IMR-90 (cell line): ENCODE measurements around the gene IRF2BP1. TPM values are rescaled to one million over a fixed set of nuclear protein-coding genes. Genes with fewer than 3 reads are reported as not detected.

Experiments used
- ATAC-seq: fragments of 200-7000 bp; cut with Tn5 transposase; 2 replicates; pipeline ENCODE4 v1.9.1; 2020; ENCODE audit warnings: low read depth, mild to moderate bottlenecking, moderate library complexity
- BruUV-seq: library from RNA; stranded (reverse); fragments of 400-500 nt; replicated peaks from 2 replicates; lab custom pipeline; 2021; lab: Mats Ljungman, UMichigan
- CTCF ChIA-PET: fragments of 300-600 bp; formaldehyde crosslinking; extraction: SDS; loops from one replicate; lab custom pipeline; 2021; ENCODE audit warnings: antibody characterized with exemption; lab: Yijun Ruan, JAX
- POLR2A ChIA-PET: fragments of 300-600 bp; sonication (Branson Sonifier 250); formaldehyde crosslinking; loops from one replicate; lab custom pipeline; 2022; ENCODE audit warnings: antibody characterized with exemption; ENCODE audit not compliant: unreplicated experiment; lab: Charles Lee
- DNase-seq: peaks from one replicate; pipeline ENCODE4 v3.0.0; 2013
- H2AFZ ChIP-seq: replicated peaks from 2 replicates; pipeline ENCODE3; 2013; ENCODE audit warnings: low read length, mild to moderate bottlenecking; ENCODE audit not compliant: poor library complexity
- H2AK5ac ChIP-seq: 2 replicates; pipeline ENCODE4 v1.6.1; 2013; ENCODE audit warnings: low read depth, low read length, inconsistent platforms
- H2AK9ac ChIP-seq: replicated peaks from 2 replicates; pipeline ENCODE3; 2013; ENCODE audit warnings: mild to moderate bottlenecking, low read depth, low read length, moderate library complexity; ENCODE audit not compliant: poor library complexity
- H2BK120ac ChIP-seq: 2 replicates; pipeline ENCODE4 v1.6.1; 2013; ENCODE audit warnings: low read depth, low read length, inconsistent platforms
- H2BK15ac ChIP-seq: 3 replicates; pipeline ENCODE4 v1.6.1; 2013; ENCODE audit warnings: low read depth, low read length, inconsistent platforms
- H2BK20ac ChIP-seq: 2 replicates; pipeline ENCODE4 v1.6.1; 2013; ENCODE audit warnings: low read depth, mild to moderate bottlenecking, inconsistent platforms, low read length, moderate library complexity
- H2BK5ac ChIP-seq: 2 replicates; pipeline ENCODE4 v1.6.1; 2013; ENCODE audit warnings: mild to moderate bottlenecking, low read depth, low read length, inconsistent platforms; ENCODE audit not compliant: poor library complexity, severe bottlenecking
- H3K14ac ChIP-seq: replicated peaks from 2 replicates; pipeline ENCODE4 v1.6.1; 2013; ENCODE audit warnings: low read depth, low read length, inconsistent platforms
- H3K18ac ChIP-seq: 2 replicates; pipeline ENCODE4 v1.6.1; 2013; ENCODE audit warnings: low read depth, low read length, control low read depth
- H3K23ac ChIP-seq: 2 replicates; pipeline ENCODE4 v1.6.1; 2013; ENCODE audit warnings: low read depth, low read length, inconsistent platforms
- H3K27ac ChIP-seq: 2 replicates; pipeline ENCODE4 v1.5.1; 2013; ENCODE audit warnings: mild to moderate bottlenecking, control low read depth, low read length; ENCODE audit not compliant: insufficient read depth
- H3K27me3 ChIP-seq: 2 replicates; pipeline ENCODE4 v1.6.1; 2013; ENCODE audit warnings: low read length; ENCODE audit not compliant: control insufficient read depth, insufficient read depth
- H3K36me3 ChIP-seq: 2 replicates; pipeline ENCODE4 v1.6.1; 2013; ENCODE audit warnings: low read length, mixed read lengths; ENCODE audit not compliant: control insufficient read depth, insufficient read depth
- H3K4ac ChIP-seq: 2 replicates; pipeline ENCODE4 v1.6.1; 2013; ENCODE audit warnings: low read depth, low read length, inconsistent platforms
- H3K4me1 ChIP-seq: 2 replicates; pipeline ENCODE4 v1.6.1; 2013; ENCODE audit warnings: low read length, mixed read lengths; ENCODE audit not compliant: control insufficient read depth, insufficient read depth
- H3K4me2 ChIP-seq: 2 replicates; pipeline ENCODE4 v1.6.1; 2013; ENCODE audit warnings: low read depth, mild to moderate bottlenecking, control low read depth, low read length, moderate library complexity
- H3K4me3 ChIP-seq: 2 replicates; pipeline ENCODE4 v1.5.1; 2013; ENCODE audit warnings: low read depth, mild to moderate bottlenecking, control low read depth, low read length, moderate library complexity; ENCODE audit not compliant: insufficient read depth
- H3K56ac ChIP-seq: 2 replicates; pipeline ENCODE4 v1.6.1; 2013; ENCODE audit warnings: low read length, inconsistent platforms; ENCODE audit not compliant: insufficient read depth; ENCODE audit errors: extremely low read depth
- H3K79me1 ChIP-seq, 2 experiments: 2 replicates each; pipeline ENCODE4 v1.6.1; 2013; ENCODE audit warnings: low read length in 2 of 2, inconsistent platforms in 1 of 2, low read depth in 1 of 2
- H3K9ac ChIP-seq: 2 replicates; pipeline ENCODE4 v1.6.1; 2013; ENCODE audit warnings: low read depth, low read length, control low read depth
- H3K9me1 ChIP-seq: 2 replicates; pipeline ENCODE4 v1.6.1; 2013; ENCODE audit warnings: low read length, inconsistent platforms; ENCODE audit not compliant: insufficient read depth
- H3K9me3 ChIP-seq: 2 replicates; pipeline ENCODE4 v1.6.1; 2013; ENCODE audit warnings: low read length; ENCODE audit not compliant: control insufficient read depth, insufficient read depth
- H4K20me1 ChIP-seq: 2 replicates; pipeline ENCODE4 v1.6.1; 2013; ENCODE audit warnings: low read length, inconsistent platforms; ENCODE audit not compliant: insufficient read depth
- H4K5ac ChIP-seq: 2 replicates; pipeline ENCODE4 v1.6.1; 2013; ENCODE audit warnings: mild to moderate bottlenecking, low read depth, low read length, control low read depth
- H4K8ac ChIP-seq, 2 experiments: 2 replicates each; pipeline ENCODE4 v1.6.1; 2013; ENCODE audit warnings: low read depth in 2 of 2, low read length in 2 of 2, control low read depth in 1 of 2, inconsistent platforms in 1 of 2
- H4K91ac ChIP-seq: 2 replicates; pipeline ENCODE4 v1.6.1; 2013; ENCODE audit warnings: low read depth, low read length, inconsistent platforms; ENCODE audit not compliant: insufficient read depth
- BHLHE40 ChIP-seq: fragments of 150-350 bp; IDR thresholded peaks from 2 replicates; pipeline ENCODE4 v1.6.1; 2016; ENCODE audit warnings: mild to moderate bottlenecking, low read depth, low read length
- CHD1 ChIP-seq: IDR thresholded peaks from 2 replicates; pipeline ENCODE4 v1.6.1; 2012; ENCODE audit warnings: low read depth, low read length, improper control_type of control experiment
- MAFK ChIP-seq: IDR thresholded peaks from 2 replicates; pipeline ENCODE4 v1.6.1; 2012; ENCODE audit warnings: low read depth, low read length, improper control_type of control experiment
- MXI1 ChIP-seq: IDR thresholded peaks from 2 replicates; pipeline ENCODE4 v1.6.1; 2012; ENCODE audit warnings: low read depth, mild to moderate bottlenecking, low read length, moderate library complexity, borderline replicate concordance
- RCOR1 ChIP-seq: IDR thresholded peaks from 2 replicates; pipeline ENCODE4 v1.6.1; 2012; ENCODE audit warnings: mild to moderate bottlenecking, low read length, improper control_type of control experiment; ENCODE audit not compliant: insufficient replicate concordance
- RFX5 ChIP-seq: IDR thresholded peaks from 2 replicates; pipeline ENCODE4 v1.8.0; 2012; ENCODE audit warnings: low read depth, mild to moderate bottlenecking, low read length, moderate library complexity
- WGBS, 2 experiments: methylation state at CpG; one replicate each; pipeline versions ENCODE4 v1.1.5 to v1.1.7; 2013; ENCODE audit warnings: missing lambda C conversion rate in 2 of 2; ENCODE audit not compliant: insufficient read length in 1 of 2; ENCODE audit errors: extremely low coverage in 2 of 2; 5-methylcytosine and 5-hydroxymethylcytosine counted together
- dilution Hi-C: fragments of 300-500 bp; cut with HindIII; formaldehyde crosslinking; loops from one replicate; pipeline ENCODE4 v1.14.3; 2018; ENCODE audit warnings: low sequenced_read_pairs; ENCODE audit not compliant: unreplicated experiment
- in situ Hi-C: fragments of 300-500 bp; cut with MboI; formaldehyde crosslinking; loops from 3 replicates; pipeline ENCODE4 v1.14.3; 2019; ENCODE audit warnings: low sequenced_read_pairs, inconsistent platforms, mixed read lengths
- intact Hi-C: fragments of 100-400 bp; cut with micrococcal nuclease; formaldehyde crosslinking; loops from 2 replicates; pipeline ENCODE4 v1.10.0; 2022
- polyA plus RNA-seq, 3 experiments: library from polyadenylated mRNA; depleted of rRNA; stranded (reverse); fragments of >200 nt; gene quantifications; 2 replicates each; pipeline ENCODE4 v1.2.3, GENCODE V29; 2012; ENCODE audit warnings: low replicate concordance in 1 of 3
- total RNA-seq: library from RNA; depleted of rRNA; stranded (reverse); fragments of >200 nt; gene quantifications from 2 replicates; pipeline ENCODE4 v1.2.3, GENCODE V29; 2012

Gene IRF2BP1
- total and polyA plus RNA-seq, 2 of the 4 experiments (the other 2 are of a cell fraction): 4.5 to 8.5 TPM

- Histone ChIP-seq H2BK15ac (no peak overlapping the region), H3K9me1 (peaks cover 3% of the 10 kb centered on the region; the same call in 1 of the 2 replicates), H3K27me3 (peaks cover 2% of the 10 kb centered on the region), H3K4me3 (no peak overlapping the region), H3K4ac (no peak overlapping the region), H3K79me1 (peaks cover 9 to 17% of the 10 kb centered on the region in 2 experiments), H2BK120ac (no peak overlapping the region), H3K9me3 (no peaks in the 10 kb centered on the region), H3K56ac (no peak overlapping the region), H4K5ac (no peak overlapping the region), H3K27ac (no peak overlapping the region), H3K4me1 (0 out of 2 replicates have a peak, but pooled peaks cover 4% of the 10 kb centered on the region), H3K36me3 (peaks cover 2% of the 10 kb centered on the region; the same call in 1 of the 2 replicates), H2AK9ac (peak overlapping the region; percentile 53), H4K8ac (no peak overlapping the region), H2AFZ (no peak overlapping the region), H3K18ac (no peak overlapping the region), H3K9ac (no peak overlapping the region), H3K4me2 (no peak overlapping the region), H3K14ac (no peak overlapping the region), H2BK5ac (no peak overlapping the region), H2BK20ac (no peak overlapping the region), H4K91ac (no peak overlapping the region), H4K20me1 (0 out of 2 replicates have a peak, but pooled peaks cover 9% of the 10 kb centered on the region), H3K23ac (no peak overlapping the region), H2AK5ac (no peak overlapping the region)
- ATAC-seq (no peak), DNase-seq (no peak)
- CTCF ChIA-PET: no interaction called here
- in situ Hi-C loops: no loop called here
- no TSS peak for BruUV-seq
- no peak for TF ChIP-seq RCOR1
- no peak for TF ChIP-seq RFX5
- no peak for TF ChIP-seq BHLHE40
- no peak for TF ChIP-seq CHD1
- TF ChIP-seq MXI1: no peak
- no peak for TF ChIP-seq MAFK
- intact Hi-C loops: no loop called here
- POLR2A ChIA-PET: no interaction called here
- 77% methylated on average over 2 of the region's 10 CpGs; no CpG with 5 or more reads in 1 of the 2 experiments for WGBS, 2 experiments
- dilution Hi-C loops: no loop called here
Measured at GRCh38 chr19:45905011-45905410, 19.1 kb upstream of the IRF2BP1 start.
